ENCODE results near the gene PRAMEF11.

PRAMEF11 gene

GRCh38 chr1:12774801-12775345 is 56.3 kb downstream of the PRAMEF11 start:
- DNase-seq (ENCODE audit: low spot score) = no peak

Data from SK-N-DZ (cell line).